HG03159 (cell line): ENCODE results near the gene LGR6.
"Not testable (repeated sequence)": the region's sequence is repeated elsewhere in the genome, so short reads cannot be mapped to it uniquely, and the experiment has no call there.

Experiments used
- ATAC-seq: cut with Tn5 transposase; IDR thresholded peaks from one replicate; pipeline ENCODE4 v1.9.1; 2021; ENCODE audit warnings: mild to moderate bottlenecking, moderate library complexity; ENCODE audit not compliant: unreplicated experiment

LGR6 gene

GRCh38 chr1:202158810-202159533, 34.6 kb upstream of the LGR6 start:
- ATAC-seq: no peak

GRCh38 chr1:202159534-202160371, 33.8 kb upstream of the LGR6 start:
- ATAC-seq: no peak

GRCh38 chr1:202160377-202160940, 33.1 kb upstream of the LGR6 start, which contains the start of gene PTPN7:
TSS of gene PTPN7 (minus strand) at chr1:202160602. CDS start at chr1:202159402, 1,200 bp downstream.
- ATAC-seq: peak; percentile 53

- no peak for ATAC-seq
These were observed 32.2 kb upstream of the LGR6 start for GRCh38 chr1:202161151-202162046.

GRCh38 chr1:202162047-202162417, 31.6 kb upstream of the LGR6 start:
- ATAC-seq: peak; percentile 38

- ATAC-seq: no peak
These were observed 30.9 kb upstream of the LGR6 start for GRCh38 chr1:202162418-202163280.

GRCh38 chr1:202163281-202164270, 30.0 kb upstream of the LGR6 start:
- no peak for ATAC-seq

GRCh38 chr1:202164271-202165037, 29.1 kb upstream of the LGR6 start:
- peak; percentile 49 for ATAC-seq

- ATAC-seq: no peak
These were observed 28.2 kb upstream of the LGR6 start for GRCh38 chr1:202165267-202165941.

- no peak for ATAC-seq
These were observed 27.4 kb upstream of the LGR6 start for GRCh38 chr1:202165942-202166843.

GRCh38 chr1:202167054-202167453, 26.5 kb upstream of the LGR6 start:
- ATAC-seq: not testable (repeated sequence)

GRCh38 chr1:202167708-202168415, 25.7 kb upstream of the LGR6 start:
- no peak for ATAC-seq

GRCh38 chr1:202168861-202169260, 24.7 kb upstream of the LGR6 start:
- ATAC-seq: no peak

GRCh38 chr1:202170726-202171125, 22.9 kb upstream of the LGR6 start:
- no peak for ATAC-seq

GRCh38 chr1:202171292-202172014, 22.1 kb upstream of the LGR6 start:
- ATAC-seq: no peak
